Peyer's patch (tissue), 4 donors: Measurements from ENCODE around the gene ANKS1A.

Experiments used
- CTCF ChIP-seq, 6 experiments: fragments of 450-650 bp in 4 of 6; fragments of 200-600 bp in 2 of 6; sonication (generic) in 1 of 6; IDR thresholded peaks; one replicate each; pipeline ENCODE4 v1.5.1; 2017 to 2019; ENCODE audit warnings: antibody characterized with exemption in 6 of 6, mild to moderate bottlenecking in 3 of 6, moderate library complexity in 1 of 6
- POLR2A ChIP-seq, 2 donors: fragments of 450-650 bp; IDR thresholded peaks; one replicate each; pipeline ENCODE4 v1.5.1; 2017; ENCODE audit warnings: antibody characterized with exemption in 2 of 2, mild to moderate bottlenecking in 2 of 2, moderate library complexity in 2 of 2

DNA sequence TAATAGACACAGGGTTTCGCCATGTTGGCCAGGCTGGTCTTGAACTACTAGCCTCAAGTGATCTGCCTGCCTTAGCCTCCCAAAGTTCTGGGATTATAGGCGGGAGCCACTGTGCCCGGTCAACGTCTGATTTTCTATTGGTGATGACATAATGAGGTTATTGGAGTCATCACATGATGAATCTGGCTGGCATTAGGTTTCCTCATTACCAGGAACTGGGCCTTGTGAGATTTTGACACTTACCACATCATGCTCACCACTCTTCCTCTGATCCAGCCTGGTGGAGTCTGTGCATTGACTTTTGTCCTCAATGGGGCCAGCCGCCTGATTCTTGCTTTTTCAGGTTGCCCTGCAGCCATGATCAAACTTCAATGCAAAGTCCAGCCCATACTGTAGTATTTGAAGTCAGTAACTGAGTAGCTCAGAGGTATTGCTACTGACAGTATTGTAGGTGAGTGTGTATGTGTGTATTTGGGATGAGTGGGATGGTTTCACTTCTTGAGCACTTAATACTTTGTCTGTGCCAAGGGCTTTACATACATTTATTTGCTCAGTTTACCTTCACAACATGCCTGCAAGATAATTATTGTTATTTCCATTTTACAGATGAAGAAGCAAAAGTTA, 16.0 kb downstream of the ANKS1A start:
- TF ChIP-seq POLR2A (IDR thresholded peaks at IDR 0.05) = no peak
- TF ChIP-seq CTCF (IDR thresholded peaks at IDR 0.05) = no peak
